NB4 (cell line): ENCODE measurements around the gene GALNT10.

Experiments used
- DNase-seq: peaks from one replicate; pipeline ENCODE4 v3.0.0; 2010; ENCODE audit warnings: low read depth
- H3K4me3 ChIP-seq: one replicate; pipeline ENCODE4 v1.5.1; 2011; ENCODE audit warnings: mild to moderate bottlenecking, low read depth, low read length, moderate library complexity
- CTCF ChIP-seq: IDR thresholded peaks from one replicate; pipeline ENCODE4 v1.5.1; 2012; ENCODE audit warnings: low read depth, low read length
- MAX ChIP-seq: IDR thresholded peaks from 2 replicates; pipeline ENCODE4 v1.6.1; 2011; ENCODE audit warnings: low read depth, low read length
- MYC ChIP-seq: IDR thresholded peaks from 2 replicates; pipeline ENCODE4 v1.6.1; 2011; ENCODE audit warnings: low read depth, low read length
- POLR2A ChIP-seq: IDR thresholded peaks from 2 replicates; pipeline ENCODE4 v1.6.1; 2011; ENCODE audit warnings: mild to moderate bottlenecking; ENCODE audit not compliant: insufficient read length; ENCODE audit errors: extremely low read depth

GALNT10 gene

GRCh38 chr5:154205441-154206117 is 15.0 kb downstream of the GALNT10 start:
- TF ChIP-seq POLR2A (no peak), MAX (no peak), MYC (no peak), CTCF (no peak)
- H3K4me3 ChIP-seq: no peak overlapping the region
- no peak for DNase-seq

GRCh38 chr5:154206311-154206710 is 15.8 kb downstream of the GALNT10 start:
- TF ChIP-seq MYC: no peak
- TF ChIP-seq CTCF: no peak
- no peak for TF ChIP-seq POLR2A
- TF ChIP-seq MAX: no peak
- no peak for DNase-seq
- no peak overlapping the region for H3K4me3 ChIP-seq

- TF ChIP-seq MAX: no peak
- no peak for TF ChIP-seq POLR2A
- TF ChIP-seq MYC: no peak
- no peak for TF ChIP-seq CTCF
- H3K4me3 ChIP-seq: no peak overlapping the region
- DNase-seq: no peak
Observed at GRCh38 chr5:154207204-154207603, 16.7 kb downstream of the GALNT10 start.

GRCh38 chr5:154209591-154210081 is 19.1 kb downstream of the GALNT10 start:
- DNase-seq: no peak
- TF ChIP-seq MAX (no peak), CTCF (no peak), POLR2A (no peak), MYC (no peak)
- no peak overlapping the region for H3K4me3 ChIP-seq

- no peak for TF ChIP-seq CTCF
- no peak overlapping the region for H3K4me3 ChIP-seq
- DNase-seq: no peak
Observed at GRCh38 chr5:154210163-154210562, 19.6 kb downstream of the GALNT10 start.

GRCh38 chr5:154211641-154212390 is 21.3 kb downstream of the GALNT10 start:
- no peak overlapping the region for H3K4me3 ChIP-seq
- TF ChIP-seq CTCF (no peak), MAX (no peak), MYC (no peak), POLR2A (no peak)
- DNase-seq: peak; percentile 76
